HCT116 (cell line): ENCODE data around the gene MED25. TPM values are rescaled to one million over a fixed set of nuclear protein-coding genes. Genes with fewer than 3 reads are reported as not detected.

Source experiments
- ATAC-seq: fragments of 200-7000 bp; cut with Tn5 transposase; 2 replicates; pipeline ENCODE4 v1.9.1; 2020; ENCODE audit warnings: mild to moderate bottlenecking, moderate library complexity
- BruUV-seq: library from RNA; stranded (reverse); fragments of 400-500 nt; replicated peaks from 2 replicates; lab custom pipeline; 2021; lab: Mats Ljungman, UMichigan
- CTCF ChIA-PET: fragments of 300-600 bp; sonication (Branson Sonifier 250); formaldehyde crosslinking; loops from one replicate; lab custom pipeline; 2021; ENCODE audit warnings: antibody characterized with exemption; lab: Charles Lee
- POLR2A ChIA-PET: fragments of 300-600, 350-600 bp; sonication (Branson Sonifier 250); formaldehyde crosslinking; loops from one replicate; lab custom pipeline; 2021; ENCODE audit warnings: antibody characterized with exemption; lab: Charles Lee
- RAD21 ChIA-PET, 2 experiments: fragments of 300-600 bp; sonication (Branson Sonifier 250); formaldehyde crosslinking; loops; one replicate each; lab custom pipeline; 2023; ENCODE audit warnings: low total read pairs in 2 of 2; ENCODE audit not compliant: uncharacterized antibody in 2 of 2, unreplicated experiment in 2 of 2, low non-redundant PET in 1 of 2; lab: Charles Lee
- DNase-seq: peaks from one replicate; pipeline ENCODE4 v3.0.0-alpha.2; 2010; ENCODE audit warnings: low read depth, low spot score
- H2AFZ ChIP-seq: fragments of 200-600 bp; shearing (Covaris generic), sonication (generic); 2 replicates; pipeline ENCODE4 v1.6.1; 2017; ENCODE audit warnings: low read depth, mixed run types, mixed read lengths, antibody characterized with exemption, low read length; ENCODE audit not compliant: poor library complexity, severe bottlenecking
- H3K27ac ChIP-seq: 2 replicates; pipeline ENCODE4 v1.5.1; 2012; ENCODE audit warnings: low read depth, low read length
- H3K27me3 ChIP-seq: fragments of 200-600 bp; sonication (generic); 2 replicates; pipeline ENCODE4 v1.6.1; 2016; ENCODE audit warnings: mixed run types, low read length, mixed read lengths; ENCODE audit not compliant: insufficient read depth
- H3K36me3 ChIP-seq, 2 experiments: fragments of 200-500 bp in 1 of 2; fragments of 200-600 bp in 1 of 2; sonication (Bioruptor generic) in 1 of 2; sonication (generic) in 1 of 2; 2 replicates each; pipeline versions ENCODE4 v1.5.1 to v1.6.1; 2014 to 2016; ENCODE audit warnings: low read length in 2 of 2, inconsistent platforms in 1 of 2, mixed read lengths in 1 of 2, mixed run types in 1 of 2; ENCODE audit not compliant: insufficient read depth in 2 of 2, control insufficient read depth in 1 of 2
- H3K4me1 ChIP-seq, 2 experiments: fragments of 200-600 bp in 1 of 2; sonication (generic) in 1 of 2; 2 replicates each; pipeline versions ENCODE4 v1.5.1 to v1.6.1; 2012 to 2017; ENCODE audit warnings: low read length in 2 of 2, inconsistent platforms in 1 of 2, mild to moderate bottlenecking in 1 of 2, mixed read lengths in 1 of 2, mixed run types in 1 of 2, moderate library complexity in 1 of 2; ENCODE audit not compliant: insufficient read depth in 2 of 2, control insufficient read depth in 1 of 2
- H3K4me2 ChIP-seq: fragments of 200-600 bp; sonication (generic); 2 replicates; pipeline ENCODE4 v1.6.1; 2017; ENCODE audit warnings: mixed run types, low read length, mixed read lengths
- H3K4me3 ChIP-seq, 2 experiments: fragments of 200-600 bp in 1 of 2; sonication (generic) in 1 of 2; replicated peaks in 1 of 2; 2 replicates each; pipeline ENCODE4 v1.5.1; 2011 to 2016; ENCODE audit warnings: low read length in 2 of 2, control low read depth in 1 of 2, low read depth in 1 of 2, mild to moderate bottlenecking in 1 of 2, mixed read lengths in 1 of 2, mixed run types in 1 of 2
- H3K79me2 ChIP-seq: fragments of 200-600 bp; sonication (generic); 2 replicates; pipeline ENCODE4 v1.6.1; 2017; ENCODE audit warnings: mild to moderate bottlenecking, mixed run types, low read length, moderate library complexity, mixed read lengths; ENCODE audit not compliant: insufficient read depth
- H3K9ac ChIP-seq: fragments of 200-600 bp; sonication (generic); 2 replicates; pipeline ENCODE4 v1.6.1; 2016; ENCODE audit warnings: low read length, mixed read lengths
- H3K9me2 ChIP-seq: fragments of 200-600 bp; sonication (generic), shearing (Covaris generic); 2 replicates; pipeline ENCODE4 v1.6.1; 2017; ENCODE audit warnings: mixed run types, mild to moderate bottlenecking, moderate library complexity; ENCODE audit not compliant: insufficient read depth
- H3K9me3 ChIP-seq, 2 experiments: fragments of 200-500 bp in 1 of 2; fragments of 200-600 bp in 1 of 2; sonication (Bioruptor generic) in 1 of 2; sonication (generic) in 1 of 2; 2 replicates each; pipeline ENCODE4 v1.6.1; 2014 to 2017; ENCODE audit warnings: low read length in 2 of 2, mixed read lengths in 2 of 2, inconsistent platforms in 1 of 2, low read depth in 1 of 2, mild to moderate bottlenecking in 1 of 2, mixed run types in 1 of 2, moderate library complexity in 1 of 2; ENCODE audit not compliant: control insufficient read depth in 1 of 2, insufficient read depth in 1 of 2
- H4K20me1 ChIP-seq: fragments of 200-600 bp; sonication (generic), shearing (Covaris generic); 2 replicates; pipeline ENCODE4 v1.6.1; 2017; ENCODE audit warnings: mixed run types, mild to moderate bottlenecking, moderate library complexity; ENCODE audit not compliant: insufficient read depth
- CBX3 ChIP-seq: IDR thresholded peaks from 2 replicates; pipeline ENCODE4 v1.6.1; 2012; ENCODE audit warnings: low read depth
- EGR1 ChIP-seq: IDR thresholded peaks from 2 replicates; pipeline ENCODE4 v1.6.1; 2012; ENCODE audit warnings: low read depth
- ELF1 ChIP-seq: IDR thresholded peaks from 2 replicates; pipeline ENCODE4 v1.6.1; 2012; ENCODE audit warnings: low read depth, borderline replicate concordance
- FOSL1 ChIP-seq: IDR thresholded peaks from 2 replicates; pipeline ENCODE4 v1.6.1; 2012; ENCODE audit warnings: low read depth
- JUND ChIP-seq: IDR thresholded peaks from 2 replicates; pipeline ENCODE4 v1.6.1; 2012
- POLR2AphosphoS5 ChIP-seq: IDR thresholded peaks from 2 replicates; pipeline ENCODE4 v1.6.1; 2011; ENCODE audit warnings: mild to moderate bottlenecking, low read depth, low read length, moderate library complexity
- RAD21 ChIP-seq: IDR thresholded peaks from 2 replicates; pipeline ENCODE4 v1.6.1; 2012; ENCODE audit warnings: low read depth, mild to moderate bottlenecking
- SIN3A ChIP-seq: IDR thresholded peaks from 2 replicates; pipeline ENCODE4 v1.6.1; 2012; ENCODE audit warnings: low read depth
- SP1 ChIP-seq: IDR thresholded peaks from 2 replicates; pipeline ENCODE4 v1.6.1; 2012; ENCODE audit warnings: low read depth
- TCF7L2 ChIP-seq: IDR thresholded peaks from 2 replicates; pipeline ENCODE4 v1.7.0; 2011; ENCODE audit warnings: borderline replicate concordance, inconsistent platforms; ENCODE audit not compliant: insufficient read depth, insufficient read length; ENCODE audit errors: extremely low read depth
- ZFX ChIP-seq: fragments of 450-650 bp; IDR thresholded peaks from 2 replicates; pipeline ENCODE4 v1.6.1; 2017
- ZNF274 ChIP-seq: fragments of 200-500 bp; sonication (Bioruptor generic); IDR thresholded peaks from 2 replicates; pipeline ENCODE4 v1.6.1; 2014; ENCODE audit warnings: mild to moderate bottlenecking, low read depth, low read length, inconsistent platforms
- intact Hi-C: fragments of 100-400 bp; cut with micrococcal nuclease; formaldehyde crosslinking; loops from 2 replicates; pipeline ENCODE4 v1.10.0; 2022
- total RNA-seq: library from RNA; stranded (reverse); gene quantifications from one replicate; pipeline ENCODE4 v1.2.1, GENCODE V29; 2021; ENCODE audit not compliant: unreplicated experiment
- TF ChIP-seq, protein P1 (sequence below): IDR thresholded peaks from 2 replicates; pipeline ENCODE4 v1.6.1; 2012; ENCODE audit warnings: low read depth
- TF ChIP-seq, protein P2 (sequence below): IDR thresholded peaks from 2 replicates; pipeline ENCODE4 v1.6.1; 2011; ENCODE audit warnings: mild to moderate bottlenecking, low read length, moderate library complexity; ENCODE audit not compliant: insufficient replicate concordance; ENCODE audit errors: extremely low read depth

MED25 gene
- total RNA-seq, 1 experiment from 2014 or later: 77.7 TPM

GRCh38 chr19:49801401-49801888, 16.6 kb upstream of the MED25 start (continued):
- TF ChIP-seq, protein P1, sequence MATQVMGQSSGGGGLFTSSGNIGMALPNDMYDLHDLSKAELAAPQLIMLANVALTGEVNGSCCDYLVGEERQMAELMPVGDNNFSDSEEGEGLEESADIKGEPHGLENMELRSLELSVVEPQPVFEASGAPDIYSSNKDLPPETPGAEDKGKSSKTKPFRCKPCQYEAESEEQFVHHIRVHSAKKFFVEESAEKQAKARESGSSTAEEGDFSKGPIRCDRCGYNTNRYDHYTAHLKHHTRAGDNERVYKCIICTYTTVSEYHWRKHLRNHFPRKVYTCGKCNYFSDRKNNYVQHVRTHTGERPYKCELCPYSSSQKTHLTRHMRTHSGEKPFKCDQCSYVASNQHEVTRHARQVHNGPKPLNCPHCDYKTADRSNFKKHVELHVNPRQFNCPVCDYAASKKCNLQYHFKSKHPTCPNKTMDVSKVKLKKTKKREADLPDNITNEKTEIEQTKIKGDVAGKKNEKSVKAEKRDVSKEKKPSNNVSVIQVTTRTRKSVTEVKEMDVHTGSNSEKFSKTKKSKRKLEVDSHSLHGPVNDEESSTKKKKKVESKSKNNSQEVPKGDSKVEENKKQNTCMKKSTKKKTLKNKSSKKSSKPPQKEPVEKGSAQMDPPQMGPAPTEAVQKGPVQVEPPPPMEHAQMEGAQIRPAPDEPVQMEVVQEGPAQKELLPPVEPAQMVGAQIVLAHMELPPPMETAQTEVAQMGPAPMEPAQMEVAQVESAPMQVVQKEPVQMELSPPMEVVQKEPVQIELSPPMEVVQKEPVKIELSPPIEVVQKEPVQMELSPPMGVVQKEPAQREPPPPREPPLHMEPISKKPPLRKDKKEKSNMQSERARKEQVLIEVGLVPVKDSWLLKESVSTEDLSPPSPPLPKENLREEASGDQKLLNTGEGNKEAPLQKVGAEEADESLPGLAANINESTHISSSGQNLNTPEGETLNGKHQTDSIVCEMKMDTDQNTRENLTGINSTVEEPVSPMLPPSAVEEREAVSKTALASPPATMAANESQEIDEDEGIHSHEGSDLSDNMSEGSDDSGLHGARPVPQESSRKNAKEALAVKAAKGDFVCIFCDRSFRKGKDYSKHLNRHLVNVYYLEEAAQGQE: no peak
- no peak for TF ChIP-seq EGR1
- no peak for TF ChIP-seq POLR2AphosphoS5
- no peak for TF ChIP-seq CBX3
- no peak for TF ChIP-seq FOSL1
- TF ChIP-seq RAD21: no peak
- TF ChIP-seq, all 23 proteins: peak for 0

DNA sequence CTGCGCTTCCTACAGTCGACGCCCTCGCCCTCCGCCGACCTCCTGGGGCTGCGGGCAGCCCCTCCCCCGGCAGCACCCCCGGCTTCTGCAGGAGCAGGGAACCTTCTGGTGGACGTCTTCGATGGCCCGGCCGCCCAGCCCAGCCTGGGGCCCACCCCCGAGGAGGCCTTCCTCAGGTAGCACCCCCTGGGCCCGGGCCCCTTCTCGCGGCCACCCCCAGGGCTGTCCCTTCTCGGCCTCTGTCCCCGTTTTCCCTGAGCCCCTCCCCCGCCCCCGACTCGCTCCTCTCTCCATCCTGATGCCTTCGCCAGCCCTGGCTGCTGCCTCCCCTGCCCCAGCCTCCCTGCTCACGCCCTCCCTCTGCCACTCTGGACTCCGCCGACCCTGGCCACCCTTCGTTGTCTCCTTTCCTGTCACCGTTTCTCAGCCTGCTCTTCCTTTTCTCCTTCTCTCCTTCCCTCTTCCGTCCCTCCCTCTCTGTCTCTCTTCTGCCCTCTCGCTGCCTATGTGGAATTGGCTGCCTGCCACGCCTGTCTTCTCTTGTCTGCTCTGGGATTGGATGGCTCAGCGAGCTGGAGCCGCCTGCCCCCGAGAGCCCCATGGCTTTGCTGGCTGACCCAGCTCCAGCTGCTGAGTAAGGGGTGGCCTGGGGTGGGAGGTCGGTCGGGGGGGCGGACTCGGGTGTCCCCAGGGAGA, 16.0 kb upstream of the MED25 start:
- no peaks in the 10 kb centered on the region for H3K79me2 ChIP-seq
- no peak overlapping the region for H3K9ac ChIP-seq
- ATAC-seq (peak; percentile 51), DNase-seq (no peak)
- no peaks in the 10 kb centered on the region for H3K9me2 ChIP-seq
- no TSS peak for BruUV-seq
- H4K20me1 ChIP-seq: no peaks in the 10 kb centered on the region
- no peaks in the 10 kb centered on the region for H3K9me3 ChIP-seq
- H3K36me3 ChIP-seq: peaks cover 13 to 21% of the 10 kb centered on the region in 2 experiments
- H3K27ac ChIP-seq: peak overlapping the region; percentile 29; the same call in 1 of the 2 replicates
- no peak overlapping the region for H3K4me2 ChIP-seq
- CTCF ChIA-PET: no interaction called here
- H3K27me3 ChIP-seq: no peaks in the 10 kb centered on the region
- intact Hi-C loops: no loop called here
- POLR2A ChIA-PET: no interaction called here
- no peak overlapping the region for H2AFZ ChIP-seq
- H3K4me3 ChIP-seq: no peak overlapping the region
- RAD21 ChIA-PET: no interaction called here
- peaks cover 4 to 16% of the 10 kb centered on the region in 2 experiments; a peak in 3 of 4 replicates for H3K4me1 ChIP-seq
- TF ChIP-seq TCF7L2 (no peak), ZNF274 (no peak), ZFX (no peak), SP1 (no peak; the same call in 1 of the 2 replicates), EGR1 (no peak), SIN3A (no peak), JUND (no peak), POLR2AphosphoS5 (no peak), FOSL1 (no peak), ELF1 (no peak)
- TF ChIP-seq, protein P2, sequence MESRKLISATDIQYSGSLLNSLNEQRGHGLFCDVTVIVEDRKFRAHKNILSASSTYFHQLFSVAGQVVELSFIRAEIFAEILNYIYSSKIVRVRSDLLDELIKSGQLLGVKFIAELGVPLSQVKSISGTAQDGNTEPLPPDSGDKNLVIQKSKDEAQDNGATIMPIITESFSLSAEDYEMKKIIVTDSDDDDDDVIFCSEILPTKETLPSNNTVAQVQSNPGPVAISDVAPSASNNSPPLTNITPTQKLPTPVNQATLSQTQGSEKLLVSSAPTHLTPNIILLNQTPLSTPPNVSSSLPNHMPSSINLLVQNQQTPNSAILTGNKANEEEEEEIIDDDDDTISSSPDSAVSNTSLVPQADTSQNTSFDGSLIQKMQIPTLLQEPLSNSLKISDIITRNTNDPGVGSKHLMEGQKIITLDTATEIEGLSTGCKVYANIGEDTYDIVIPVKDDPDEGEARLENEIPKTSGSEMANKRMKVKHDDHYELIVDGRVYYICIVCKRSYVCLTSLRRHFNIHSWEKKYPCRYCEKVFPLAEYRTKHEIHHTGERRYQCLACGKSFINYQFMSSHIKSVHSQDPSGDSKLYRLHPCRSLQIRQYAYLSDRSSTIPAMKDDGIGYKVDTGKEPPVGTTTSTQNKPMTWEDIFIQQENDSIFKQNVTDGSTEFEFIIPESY: no peak
- TF ChIP-seq, protein P1: no peak
